Loucy (cell line): Measurements from ENCODE around the gene TTC7B.

ENCODE experiments used
- H2AFZ ChIP-seq: fragments of 200-600 bp; sonication (generic); 2 replicates; pipeline ENCODE4 v1.6.0; 2016; ENCODE audit warnings: antibody characterized with exemption, mild to moderate bottlenecking, low read length, moderate library complexity
- H3F3A ChIP-seq: fragments of 200-600 bp; 2 replicates; pipeline ENCODE4 v1.6.0; 2016; ENCODE audit warnings: antibody characterized with exemption, low read depth, mild to moderate bottlenecking
- H3K27me3 ChIP-seq: fragments of 200-600 bp; sonication (generic); 2 replicates; pipeline ENCODE4 v1.6.1; 2014; ENCODE audit warnings: low read length, mild to moderate bottlenecking; ENCODE audit not compliant: insufficient read depth, poor library complexity, severe bottlenecking
- H3K36me3 ChIP-seq: fragments of 200-600 bp; sonication (generic); 2 replicates; pipeline ENCODE4 v1.6.1; 2016; ENCODE audit warnings: low read length; ENCODE audit not compliant: insufficient read depth
- H3K4me1 ChIP-seq: fragments of 200-600 bp; sonication (generic); 2 replicates; pipeline ENCODE4 v1.5.1; 2014; ENCODE audit warnings: low read length, mild to moderate bottlenecking; ENCODE audit not compliant: insufficient read depth, poor library complexity, severe bottlenecking
- H3K4me2 ChIP-seq: fragments of 200-600 bp; sonication (generic); 2 replicates; pipeline ENCODE4 v1.6.0; 2014; ENCODE audit warnings: antibody characterized with exemption, low read length, low read depth, mild to moderate bottlenecking; ENCODE audit not compliant: poor library complexity, severe bottlenecking
- H3K4me3 ChIP-seq: fragments of 200-600 bp; sonication (generic); 2 replicates; pipeline ENCODE4 v1.5.1; 2014; ENCODE audit warnings: low read length, mild to moderate bottlenecking, mixed read lengths; ENCODE audit not compliant: poor library complexity, severe bottlenecking
- H3K79me2 ChIP-seq: fragments of 200-600 bp; sonication (generic); 2 replicates; pipeline ENCODE4 v1.6.1; 2014; ENCODE audit warnings: low read length; ENCODE audit not compliant: insufficient read depth
- H3K9ac ChIP-seq: fragments of 200-600 bp; sonication (generic); 2 replicates; pipeline ENCODE4 v1.6.0; 2014; ENCODE audit warnings: mild to moderate bottlenecking, low read depth, low read length, moderate library complexity; ENCODE audit not compliant: poor library complexity, severe bottlenecking
- H3K9me2 ChIP-seq: fragments of 200-600 bp; sonication (generic); replicated peaks from 2 replicates; pipeline ENCODE4 v1.6.1; 2016; ENCODE audit warnings: low read depth, low read length, mixed read lengths
- H3K9me3 ChIP-seq: fragments of 200-600 bp; sonication (generic); 2 replicates; pipeline ENCODE4 v1.6.1; 2014; ENCODE audit warnings: mild to moderate bottlenecking, antibody characterized with exemption, low read length, low read depth; ENCODE audit not compliant: insufficient read depth
- H4K20me1 ChIP-seq: fragments of 200-600 bp; sonication (generic); 2 replicates; pipeline ENCODE4 v1.6.0; 2014; ENCODE audit warnings: antibody characterized with exemption, low read length, mild to moderate bottlenecking; ENCODE audit not compliant: insufficient read depth, poor library complexity, severe bottlenecking
- CTCF ChIP-seq: fragments of 200-600 bp; sonication (generic); conservative IDR thresholded peaks from 2 replicates; pipeline ENCODE4 v1.5.1; 2014; ENCODE audit warnings: mild to moderate bottlenecking, antibody characterized with exemption, low read length
- EZH2phosphoT487 ChIP-seq: fragments of 200-600 bp; IDR thresholded peaks from 2 replicates; pipeline ENCODE4 v1.6.1; 2018; ENCODE audit warnings: antibody characterized with exemption, mild to moderate bottlenecking, moderate library complexity, borderline replicate concordance

Gene TTC7B

GRCh38 chr14:90722590-90722989, 93.6 kb downstream of the TTC7B start:
- H3K4me1 ChIP-seq = peaks cover 37% of the 10 kb centered on the region
- no peaks in the 10 kb centered on the region for H3K9me2 ChIP-seq
- H3K9ac ChIP-seq = no peak overlapping the region
- H3K9me3 ChIP-seq = no peaks in the 10 kb centered on the region
- H3K27me3 ChIP-seq = no peaks in the 10 kb centered on the region
- H3K4me2 ChIP-seq = no peak overlapping the region
- no peaks in the 10 kb centered on the region for H3F3A ChIP-seq
- H3K36me3 ChIP-seq = peaks cover 14% of the 10 kb centered on the region; the same call in 1 of the 2 replicates
- TF ChIP-seq CTCF (no peak), EZH2phosphoT487 (no peak)
- no peak overlapping the region for H3K4me3 ChIP-seq
- H4K20me1 ChIP-seq = no peaks in the 10 kb centered on the region
- H2AFZ ChIP-seq = no peak overlapping the region
- no peaks in the 10 kb centered on the region for H3K79me2 ChIP-seq

GRCh38 chr14:90721619-90722305, 94.5 kb downstream of the TTC7B start:
- H3K4me1 ChIP-seq = peaks cover 37% of the 10 kb centered on the region
- H3K9ac ChIP-seq = no peak overlapping the region
- H3K27me3 ChIP-seq = no peaks in the 10 kb centered on the region
- H3K79me2 ChIP-seq = no peaks in the 10 kb centered on the region
- H2AFZ ChIP-seq = no peak overlapping the region
- no peaks in the 10 kb centered on the region for H3F3A ChIP-seq
- no peaks in the 10 kb centered on the region for H3K9me3 ChIP-seq
- H3K9me2 ChIP-seq = no peaks in the 10 kb centered on the region
- no peak overlapping the region for H3K4me3 ChIP-seq
- TF ChIP-seq EZH2phosphoT487 = no peak
- no peak for TF ChIP-seq CTCF
- H3K36me3 ChIP-seq = peaks cover 14% of the 10 kb centered on the region; the same call in 1 of the 2 replicates
- no peak overlapping the region for H3K4me2 ChIP-seq
- no peaks in the 10 kb centered on the region for H4K20me1 ChIP-seq

- H3K4me3 ChIP-seq = no peak overlapping the region
- no peak overlapping the region for H3K9ac ChIP-seq
- no peaks in the 10 kb centered on the region for H3K9me2 ChIP-seq
These were observed 95.4 kb downstream of the TTC7B start for GRCh38 chr14:90720832-90721231.

More at GRCh38 chr14:90720832-90721231, 95.4 kb downstream of the TTC7B start:
- Histone ChIP-seq H3K4me2 (no peak overlapping the region), H3K27me3 (no peaks in the 10 kb centered on the region), H2AFZ (no peak overlapping the region), H3K79me2 (no peaks in the 10 kb centered on the region), H3F3A (no peaks in the 10 kb centered on the region), H3K36me3 (peaks cover 5% of the 10 kb centered on the region; the same call in 1 of the 2 replicates), H3K4me1 (peaks cover 36% of the 10 kb centered on the region), H3K9me3 (no peaks in the 10 kb centered on the region), H4K20me1 (no peaks in the 10 kb centered on the region)
- TF ChIP-seq EZH2phosphoT487 (no peak), CTCF (no peak)
